Sigmoid colon (tissue), 4 donors: ENCODE results near the gene ITGB5.

Experiments used
- EP300 ChIP-seq, 4 donors: sonication (generic); formaldehyde crosslinking; IDR thresholded peaks; one replicate each; pipeline ENCODE4 v1.6.1; 2017; ENCODE audit warnings: antibody characterized with exemption in 4 of 4
- TF ChIP-seq, protein P1 (sequence below), 4 experiments: fragments of 450-650 bp in 3 of 4; fragments of 200-600 bp in 1 of 4; IDR thresholded peaks; one replicate each; pipeline ENCODE4 v1.5.1; 2016 to 2019; ENCODE audit warnings: antibody characterized with exemption in 4 of 4, mild to moderate bottlenecking in 3 of 4, moderate library complexity in 2 of 4

DNA sequence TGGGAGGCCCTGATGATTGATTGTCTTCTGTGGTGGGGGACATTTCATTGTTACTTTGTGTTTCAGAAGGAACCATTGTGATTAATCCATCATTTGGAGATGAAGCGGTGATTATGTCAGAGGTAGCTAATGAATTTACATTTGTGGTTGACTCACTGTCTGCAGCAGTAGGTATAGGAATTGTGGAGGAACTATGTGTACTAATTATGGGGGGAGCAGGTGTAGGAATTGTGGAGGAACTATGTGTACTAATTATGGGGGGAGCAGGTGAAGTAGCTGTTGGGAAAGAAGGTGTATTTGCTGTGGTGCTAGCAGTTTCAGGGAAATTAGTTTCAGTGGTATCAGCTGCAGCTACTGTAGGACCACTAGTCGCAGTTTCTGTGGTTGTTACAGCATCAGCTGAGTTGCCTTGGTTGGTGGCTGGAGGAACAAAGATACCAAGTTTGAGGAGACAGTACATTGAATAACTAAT lies 40.4 kb upstream of the ITGB5 start:
- TF ChIP-seq, protein P1, sequence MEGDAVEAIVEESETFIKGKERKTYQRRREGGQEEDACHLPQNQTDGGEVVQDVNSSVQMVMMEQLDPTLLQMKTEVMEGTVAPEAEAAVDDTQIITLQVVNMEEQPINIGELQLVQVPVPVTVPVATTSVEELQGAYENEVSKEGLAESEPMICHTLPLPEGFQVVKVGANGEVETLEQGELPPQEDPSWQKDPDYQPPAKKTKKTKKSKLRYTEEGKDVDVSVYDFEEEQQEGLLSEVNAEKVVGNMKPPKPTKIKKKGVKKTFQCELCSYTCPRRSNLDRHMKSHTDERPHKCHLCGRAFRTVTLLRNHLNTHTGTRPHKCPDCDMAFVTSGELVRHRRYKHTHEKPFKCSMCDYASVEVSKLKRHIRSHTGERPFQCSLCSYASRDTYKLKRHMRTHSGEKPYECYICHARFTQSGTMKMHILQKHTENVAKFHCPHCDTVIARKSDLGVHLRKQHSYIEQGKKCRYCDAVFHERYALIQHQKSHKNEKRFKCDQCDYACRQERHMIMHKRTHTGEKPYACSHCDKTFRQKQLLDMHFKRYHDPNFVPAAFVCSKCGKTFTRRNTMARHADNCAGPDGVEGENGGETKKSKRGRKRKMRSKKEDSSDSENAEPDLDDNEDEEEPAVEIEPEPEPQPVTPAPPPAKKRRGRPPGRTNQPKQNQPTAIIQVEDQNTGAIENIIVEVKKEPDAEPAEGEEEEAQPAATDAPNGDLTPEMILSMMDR (IDR thresholded peaks at IDR 0.05): no peak
- no peak for TF ChIP-seq EP300 (IDR thresholded peaks at IDR 0.05)
